Activated CD8-positive, alpha-beta memory T cell treated with anti-CD3 and anti-CD28 coated beads, Interleukin-2, amount 10 ng/mL, durations not matched to agents 7 days and 5 days (primary cell): ENCODE data around the gene SPRYD3. TPM values are rescaled to one million over a fixed set of nuclear protein-coding genes. Genes with fewer than 3 reads are reported as not detected.
A peak's percentile ranks its signal among the peaks of the same experiment; 100 is the strongest.

Experiments used
- ATAC-seq: fragments of 150-1000 bp; cut with Tn5 transposase; one replicate; pipeline ENCODE4 v1.10.0; 2021; ENCODE audit warnings: moderate library complexity
- CTCF ChIA-PET: fragments of 350-600 bp; sonication (Branson Sonifier 250); formaldehyde crosslinking; loops from one replicate; lab custom pipeline; 2021; ENCODE audit warnings: antibody characterized with exemption; lab: Charles Lee
- DNase-seq: peaks from one replicate; pipeline ENCODE4 v3.0.0-alpha.2; 2020
- H3K27ac Mint-ChIP-seq: one replicate; pipeline ENCODE4 v1.8.0; 2021; ENCODE audit warnings: mild to moderate bottlenecking, mixed read lengths
- H3K27me3 Mint-ChIP-seq: one replicate; pipeline ENCODE4 v1.8.0; 2021; ENCODE audit warnings: mixed read lengths
- H3K36me3 Mint-ChIP-seq: one replicate; pipeline ENCODE4 v1.8.0; 2021; ENCODE audit warnings: mild to moderate bottlenecking, mixed read lengths
- H3K4me1 Mint-ChIP-seq: one replicate; pipeline ENCODE4 v1.8.0; 2021; ENCODE audit warnings: mixed read lengths
- H3K4me3 Mint-ChIP-seq: one replicate; pipeline ENCODE4 v1.8.0; 2021; ENCODE audit warnings: mild to moderate bottlenecking, moderate library complexity, mixed read lengths
- H3K9me3 Mint-ChIP-seq: one replicate; pipeline ENCODE4 v1.8.0; 2022; ENCODE audit warnings: low read depth, mixed read lengths
- total RNA-seq, 2 experiments: library from RNA; stranded (reverse); gene quantifications; one replicate each; pipeline ENCODE4 v1.2.3, GENCODE V29; 2021

SPRYD3 gene
- total RNA-seq, 2 experiments from 2014 or later: 27.8 to 29.7 TPM

DNA sequence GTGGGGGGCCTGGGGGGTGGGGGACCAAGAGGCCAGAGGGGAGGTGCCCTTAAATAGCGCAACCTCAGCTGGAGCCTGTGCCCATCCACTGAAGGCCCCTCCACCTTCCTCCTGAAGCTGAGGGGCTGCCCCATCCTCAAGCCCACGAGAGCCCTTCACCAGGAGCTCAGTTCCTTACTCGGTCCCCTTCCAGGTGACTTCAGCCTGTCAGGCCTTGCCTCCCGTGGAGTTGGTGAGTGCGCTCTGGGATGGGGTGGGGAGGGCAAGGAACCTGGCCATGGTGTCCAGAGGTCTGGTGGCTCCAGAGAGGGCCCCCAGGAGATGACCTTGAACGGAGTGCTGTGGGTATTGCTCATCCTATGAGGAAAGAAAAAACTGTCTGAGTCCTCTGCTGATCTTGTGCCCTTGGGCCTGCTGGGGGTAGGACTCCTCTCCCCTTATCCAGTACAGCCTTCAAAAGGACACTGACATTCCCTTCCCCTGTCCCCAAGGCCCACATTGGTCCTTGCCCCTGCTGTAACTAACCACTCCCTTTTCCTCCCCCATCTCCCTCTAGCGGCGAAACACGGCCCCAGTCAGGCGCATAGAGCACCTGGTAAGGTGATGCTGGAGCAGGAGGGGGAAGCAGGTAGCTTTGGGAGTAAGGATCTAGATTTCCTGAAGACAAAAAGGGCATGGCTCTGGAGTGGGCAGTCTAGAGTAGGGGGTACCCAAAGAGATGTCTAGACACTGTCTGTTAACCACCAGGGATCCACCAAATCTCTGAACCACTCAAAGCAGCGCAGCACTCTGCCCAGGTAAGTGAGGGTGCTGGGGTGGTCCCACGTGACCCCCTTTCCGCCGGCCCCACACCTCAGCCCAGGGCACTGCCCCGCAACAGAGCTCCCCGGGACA is 25.7 kb downstream of the SPRYD3 start:
- CTCF ChIA-PET: interaction anchor here (0.6 to 13.7 kb wide), 21 partner anchors 7 to 268 kb away, joined by 3 to 153 read pairs (median 4); partner anchors contain the start of genes AAAS, EIF4B, IGFBP6 and SOAT2
- Mint-ChIP-seq H3K27me3 (no peaks in the 10 kb centered on the region), H3K4me1 (peaks cover 28% of the 10 kb centered on the region), H3K9me3 (no peaks in the 10 kb centered on the region), H3K4me3 (peak overlapping the region; percentile 92), H3K27ac (peak overlapping the region; percentile 86), H3K36me3 (no peaks in the 10 kb centered on the region)
- ATAC-seq (peak; percentile 27), DNase-seq (peak; percentile 71)

DNA sequence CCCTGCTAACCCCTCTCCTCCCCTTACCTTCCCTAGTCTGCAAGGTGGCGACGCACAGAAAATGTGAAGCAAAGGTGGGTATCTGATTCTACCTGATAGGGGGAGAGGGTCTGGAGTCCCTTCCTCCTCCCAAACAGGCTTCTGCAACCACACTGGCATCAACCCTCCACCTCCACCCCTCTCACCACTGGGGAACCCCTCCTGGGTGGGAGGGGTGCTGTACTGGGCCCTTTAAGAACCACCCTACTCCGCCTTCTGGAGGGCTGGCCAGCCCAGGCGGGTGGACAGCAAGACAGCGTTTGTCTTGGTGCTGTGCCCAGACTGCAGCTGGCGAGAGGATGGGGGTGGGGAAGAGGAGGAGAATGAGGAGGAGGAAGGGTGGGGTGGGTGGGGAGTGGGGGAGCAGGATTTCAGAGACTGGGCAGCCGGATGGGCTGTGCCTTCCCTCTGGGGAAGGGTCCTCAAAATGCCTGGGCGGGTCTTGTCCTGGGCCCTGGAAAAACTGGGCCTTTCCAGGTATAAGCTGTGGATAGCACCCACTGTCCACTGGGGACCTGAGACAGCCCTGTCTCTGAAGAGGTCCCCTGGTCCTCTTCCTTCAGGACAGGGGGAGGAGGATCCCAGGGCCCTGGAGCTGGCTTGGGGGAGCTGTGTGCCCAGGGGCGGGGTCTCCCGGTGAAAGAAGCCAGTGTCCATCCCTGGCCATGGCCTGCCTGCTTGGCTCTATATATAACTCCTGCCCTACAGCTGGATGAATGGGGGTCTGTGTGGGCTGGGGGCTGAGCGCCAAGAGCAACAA is 26.6 kb downstream of the SPRYD3 start:
- no peak for DNase-seq
- H3K27ac Mint-ChIP-seq: no peak overlapping the region
- peaks cover 30% of the 10 kb centered on the region for H3K4me1 Mint-ChIP-seq
- H3K9me3 Mint-ChIP-seq: no peaks in the 10 kb centered on the region
- CTCF ChIA-PET: interaction anchor here (0.6 to 13.7 kb wide), 10 partner anchors 6 to 173 kb away, joined by 3 to 153 read pairs (median 10); partner anchors contain the start of genes EIF4B, IGFBP6, SOAT2 and SPRYD3
- no peaks in the 10 kb centered on the region for H3K27me3 Mint-ChIP-seq
- ATAC-seq: no peak
- no peak overlapping the region for H3K4me3 Mint-ChIP-seq
- no peaks in the 10 kb centered on the region for H3K36me3 Mint-ChIP-seq

DNA sequence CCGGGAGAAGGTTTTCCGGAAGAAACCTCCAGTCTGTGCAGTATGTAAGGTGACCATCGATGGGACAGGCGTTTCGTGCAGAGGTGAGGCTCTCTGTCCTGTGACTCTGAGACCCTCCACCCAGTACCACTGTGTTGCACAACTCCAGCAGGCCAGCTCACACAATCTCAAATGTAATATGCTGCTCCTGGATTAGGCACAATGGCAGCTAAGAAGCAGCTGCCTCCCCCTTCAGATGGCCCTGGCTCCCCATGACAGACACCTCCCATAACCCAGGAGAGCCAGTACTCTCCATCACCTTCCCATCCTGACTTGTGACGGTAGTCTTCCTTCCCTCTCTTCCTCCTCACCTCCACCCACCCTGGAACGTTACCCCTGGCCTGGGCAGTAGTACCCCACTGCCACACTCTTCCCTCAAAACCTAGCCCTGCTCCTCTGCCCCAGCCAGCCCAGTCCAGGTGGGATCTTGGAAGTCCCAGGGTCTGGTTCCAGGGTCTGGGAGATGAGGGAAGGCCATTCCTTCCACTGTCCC is 27.2 kb downstream of the SPRYD3 start:
- H3K27me3 Mint-ChIP-seq: no peaks in the 10 kb centered on the region
- no peaks in the 10 kb centered on the region for H3K36me3 Mint-ChIP-seq
- CTCF ChIA-PET: interaction anchor here (0.6 to 13.7 kb wide), 4 partner anchors 13 to 368 kb away, joined by 3 to 153 read pairs (median 6); no protein-coding TSS in a partner anchor
- peak overlapping the region; percentile 5 for H3K27ac Mint-ChIP-seq
- no peak for ATAC-seq
- no peak overlapping the region for H3K4me3 Mint-ChIP-seq
- no peak for DNase-seq
- H3K4me1 Mint-ChIP-seq: peaks cover 30% of the 10 kb centered on the region
- no peaks in the 10 kb centered on the region for H3K9me3 Mint-ChIP-seq

DNA sequence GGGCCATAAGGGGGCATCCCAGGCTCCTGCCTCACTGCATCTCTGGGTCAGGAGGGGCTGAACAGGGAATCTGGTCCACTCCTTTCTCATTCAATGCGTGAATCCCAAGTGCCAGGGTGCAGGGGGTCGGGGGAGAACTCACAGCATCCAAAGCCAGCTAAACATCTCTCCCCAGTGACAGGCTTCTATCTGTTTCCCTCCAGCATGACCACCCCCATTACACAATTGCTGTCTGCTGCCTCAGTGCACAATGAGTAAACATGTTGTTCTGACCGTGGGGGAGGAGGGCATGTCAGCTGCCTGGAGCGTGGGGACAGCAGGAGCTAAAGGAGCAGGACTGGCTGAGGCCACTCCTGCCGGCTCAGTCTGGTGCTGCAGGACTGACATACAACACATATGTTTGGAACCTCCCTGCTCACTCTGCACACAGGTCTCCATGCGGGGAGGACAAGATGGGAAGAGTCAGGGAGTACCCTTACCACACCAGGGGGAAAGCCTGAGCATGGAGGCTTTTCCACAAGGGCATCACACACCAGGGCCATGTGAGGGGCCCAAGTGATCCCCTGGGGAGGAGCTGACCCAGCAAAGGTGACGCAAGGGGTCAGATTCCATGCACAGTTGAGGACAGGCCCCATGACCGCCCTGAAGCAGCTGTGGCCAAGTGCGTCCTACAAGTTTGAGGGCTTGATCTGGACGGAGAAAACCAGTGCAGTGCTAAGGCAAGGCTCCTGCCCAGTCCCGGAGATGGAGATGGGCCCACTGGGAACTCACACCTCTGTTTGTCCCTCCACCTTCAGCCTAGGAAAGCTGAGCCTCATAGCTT is 27.9 kb downstream of the SPRYD3 start:
- Mint-ChIP-seq H3K4me1 (peaks cover 32% of the 10 kb centered on the region), H3K9me3 (no peaks in the 10 kb centered on the region), H3K27ac (no peak overlapping the region), H3K36me3 (no peaks in the 10 kb centered on the region), H3K4me3 (no peak overlapping the region), H3K27me3 (peaks cover 2% of the 10 kb centered on the region)
- CTCF ChIA-PET: interaction anchor here (0.6 to 13.7 kb wide), 4 partner anchors 13 to 368 kb away, joined by 3 to 153 read pairs (median 6); no protein-coding TSS in a partner anchor
- DNase-seq: no peak
- no peak for ATAC-seq

DNA sequence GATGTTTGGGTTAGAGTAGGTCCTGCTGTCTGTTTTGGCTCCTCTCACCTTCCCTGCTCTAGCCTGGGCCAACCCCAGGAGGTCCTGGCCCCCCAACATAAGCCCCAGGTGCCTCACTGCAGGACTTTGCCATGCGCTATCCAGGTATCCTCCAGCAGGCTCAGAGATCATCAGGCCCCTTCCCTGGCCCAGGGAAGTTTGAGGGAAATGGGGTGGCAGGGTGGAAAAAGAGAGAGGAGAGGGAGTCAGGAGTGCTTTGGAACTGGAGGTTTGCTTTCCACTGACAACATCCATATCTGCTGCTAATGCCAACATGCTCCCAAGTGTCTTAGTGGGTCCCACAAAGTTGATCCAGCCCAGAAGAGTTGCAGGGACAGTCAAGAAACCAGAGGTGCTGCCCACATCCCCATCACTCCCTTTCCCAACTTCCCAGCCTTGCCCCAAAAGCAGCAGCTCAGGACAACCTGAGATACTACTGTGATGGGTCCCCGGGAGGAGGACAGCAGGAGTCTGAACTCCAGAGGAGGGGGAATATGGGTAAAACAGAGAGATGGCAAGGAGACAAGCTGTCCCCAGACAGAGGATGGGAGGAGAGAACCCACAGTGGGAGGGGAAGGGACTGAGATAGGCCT is 28.6 kb downstream of the SPRYD3 start:
- no peak overlapping the region for H3K4me3 Mint-ChIP-seq
- no peaks in the 10 kb centered on the region for H3K36me3 Mint-ChIP-seq
- no peak for ATAC-seq
- DNase-seq: no peak
- CTCF ChIA-PET: interaction anchor here (1.8 to 13.7 kb wide), 3 partner anchors 12 to 49 kb away, joined by 6 to 153 read pairs (median 6); no protein-coding TSS in a partner anchor
- no peaks in the 10 kb centered on the region for H3K9me3 Mint-ChIP-seq
- H3K27me3 Mint-ChIP-seq: peaks cover 8% of the 10 kb centered on the region
- H3K27ac Mint-ChIP-seq: no peak overlapping the region
- H3K4me1 Mint-ChIP-seq: peaks cover 32% of the 10 kb centered on the region

DNA sequence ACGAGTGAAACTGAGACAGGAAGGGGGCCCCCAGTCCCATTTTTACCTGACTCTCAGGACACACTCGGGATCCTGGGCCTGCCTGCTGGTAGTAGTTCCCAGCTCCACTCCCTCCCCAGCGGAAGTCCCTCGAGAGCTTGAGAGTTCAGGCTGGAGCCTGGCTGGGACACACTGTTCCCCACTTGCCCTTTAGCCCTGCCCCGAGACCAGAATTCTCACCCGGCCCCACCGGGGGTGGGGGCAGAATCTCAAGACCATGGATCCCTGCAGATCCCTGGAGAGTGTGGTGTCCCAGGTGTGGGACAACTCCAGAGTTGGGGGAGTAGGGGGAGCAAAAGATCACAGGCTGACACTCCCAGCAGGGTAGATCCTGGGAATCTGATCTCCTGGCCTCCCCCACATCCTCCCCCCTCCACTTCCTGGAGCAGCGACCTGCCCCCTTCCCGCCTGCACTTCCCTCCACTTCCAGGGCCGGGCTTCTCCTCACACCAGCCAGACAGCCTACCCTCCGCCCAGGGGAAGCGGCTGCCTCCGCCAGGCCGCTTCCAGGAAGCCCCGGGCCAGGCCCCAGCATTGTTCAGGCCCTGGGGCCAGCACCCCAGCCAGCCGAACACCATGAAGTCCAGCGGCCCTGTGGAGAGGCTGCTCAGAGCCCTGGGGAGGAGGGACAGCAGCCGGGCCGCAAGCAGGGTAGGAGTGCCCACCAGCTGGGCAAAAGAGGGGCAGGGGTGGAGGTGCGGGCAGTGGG is 29.4 kb downstream of the SPRYD3 start, which contains the start of gene TNS2:
TSS of gene TNS2 (plus strand) at position 495 of the 748 bp plus-strand sequence. CDS start at position 616, 121 bp downstream.
- no peaks in the 10 kb centered on the region for H3K36me3 Mint-ChIP-seq
- H3K27me3 Mint-ChIP-seq: peaks cover 11% of the 10 kb centered on the region
- H3K9me3 Mint-ChIP-seq: no peaks in the 10 kb centered on the region
- CTCF ChIA-PET: interaction anchor here (13.7 kb wide), 1 partner anchor 17 kb away, joined by 153 read pairs; no protein-coding TSS in a partner anchor
- no peak for DNase-seq
- peaks cover 27% of the 10 kb centered on the region for H3K4me1 Mint-ChIP-seq
- peak within 1 kb of the TSS; percentile 55 for H3K27ac Mint-ChIP-seq
- ATAC-seq: no peak
- H3K4me3 Mint-ChIP-seq: no peak within 1 kb of the TSS

DNA sequence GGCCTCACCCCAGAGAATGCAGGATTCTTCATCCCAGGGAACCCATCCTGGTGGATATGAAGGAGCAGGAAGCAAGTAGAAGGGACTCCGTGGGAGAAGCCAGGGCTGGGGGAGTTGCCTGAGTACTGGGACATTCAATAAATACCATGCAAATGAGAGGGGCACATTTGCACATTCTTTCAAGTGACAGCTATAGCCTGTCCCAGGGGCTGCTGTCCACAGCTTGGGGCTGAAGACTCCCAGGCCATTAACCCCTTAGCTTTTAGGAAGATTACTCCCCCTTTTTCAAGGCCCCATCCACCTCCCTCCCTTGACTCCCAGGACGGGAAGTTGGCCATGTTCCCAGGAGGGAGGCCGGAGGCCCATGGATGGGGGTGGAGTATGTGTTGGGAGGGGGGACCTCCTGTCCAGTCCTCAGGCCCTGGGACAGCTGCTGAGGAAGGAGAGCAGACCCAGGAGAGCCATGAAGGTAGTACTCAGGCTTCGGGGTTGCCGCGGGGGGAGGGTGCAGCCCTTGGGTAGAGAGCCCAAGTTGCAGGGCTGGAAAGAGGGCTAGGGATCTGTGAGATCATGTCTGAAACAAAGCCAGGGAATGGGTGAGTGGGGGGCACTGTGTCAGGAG is 30.3 kb downstream of the SPRYD3 start:
- no peaks in the 10 kb centered on the region for H3K9me3 Mint-ChIP-seq
- peaks cover 22% of the 10 kb centered on the region for H3K4me1 Mint-ChIP-seq
- H3K27ac Mint-ChIP-seq: peak overlapping the region; percentile 55
- no peak for DNase-seq
- H3K27me3 Mint-ChIP-seq: peaks cover 11% of the 10 kb centered on the region
- CTCF ChIA-PET: interaction anchor here (1.1 to 13.7 kb wide), 3 partner anchors 18 to 54 kb away, joined by 3 to 153 read pairs (median 36); partner anchors contain the start of gene IGFBP6
- no peak overlapping the region for H3K4me3 Mint-ChIP-seq
- ATAC-seq: no peak
- no peaks in the 10 kb centered on the region for H3K36me3 Mint-ChIP-seq

DNA sequence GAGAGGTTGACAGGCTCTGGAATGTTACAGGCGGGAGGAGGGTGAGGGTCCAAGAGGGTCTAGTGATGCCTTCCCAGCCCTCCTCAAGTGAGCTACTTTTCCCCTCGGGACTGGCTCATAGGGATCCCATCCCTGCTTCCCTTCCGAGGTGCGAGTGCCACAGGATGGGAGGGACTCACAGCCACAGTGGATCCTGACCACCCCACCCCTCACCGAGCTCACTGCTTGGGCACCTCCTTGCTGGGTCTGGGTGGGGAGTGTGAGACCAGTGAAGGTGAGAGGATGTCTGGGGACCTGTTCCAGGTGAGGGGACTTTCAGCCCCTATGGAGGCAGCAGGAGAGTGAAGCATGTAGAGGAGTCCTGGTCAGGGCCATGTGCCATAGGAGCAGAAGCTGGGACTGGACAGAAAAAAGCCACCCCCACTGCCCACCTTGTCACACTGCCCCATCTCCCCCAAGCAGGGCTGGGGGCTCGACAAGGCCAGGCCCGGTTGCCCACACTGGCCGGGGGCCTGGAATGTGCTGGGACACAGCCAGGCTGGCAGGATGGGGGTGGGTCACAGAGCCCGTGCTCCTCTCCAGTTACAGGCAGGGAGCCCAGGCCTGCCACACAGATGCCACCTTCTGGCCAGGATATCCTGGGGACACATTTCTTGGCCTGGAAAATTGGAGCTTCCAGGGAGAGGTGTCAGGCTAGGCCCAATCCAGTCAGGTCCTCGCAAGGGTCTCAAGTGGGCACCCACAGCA is 31.0 kb downstream of the SPRYD3 start:
- DNase-seq (peak; percentile 40), ATAC-seq (no peak)
- Mint-ChIP-seq H3K4me1 (peaks cover 17% of the 10 kb centered on the region), H3K27me3 (peaks cover 11% of the 10 kb centered on the region), H3K27ac (no peak overlapping the region), H3K4me3 (no peak overlapping the region), H3K9me3 (no peaks in the 10 kb centered on the region), H3K36me3 (no peaks in the 10 kb centered on the region)
- CTCF ChIA-PET: interaction anchor here (0.7 to 13.7 kb wide), 14 partner anchors 7 to 496 kb away, joined by 3 to 153 read pairs (median 4); partner anchors contain the start of genes AAAS, IGFBP6, SP1 and SPRYD3

DNA sequence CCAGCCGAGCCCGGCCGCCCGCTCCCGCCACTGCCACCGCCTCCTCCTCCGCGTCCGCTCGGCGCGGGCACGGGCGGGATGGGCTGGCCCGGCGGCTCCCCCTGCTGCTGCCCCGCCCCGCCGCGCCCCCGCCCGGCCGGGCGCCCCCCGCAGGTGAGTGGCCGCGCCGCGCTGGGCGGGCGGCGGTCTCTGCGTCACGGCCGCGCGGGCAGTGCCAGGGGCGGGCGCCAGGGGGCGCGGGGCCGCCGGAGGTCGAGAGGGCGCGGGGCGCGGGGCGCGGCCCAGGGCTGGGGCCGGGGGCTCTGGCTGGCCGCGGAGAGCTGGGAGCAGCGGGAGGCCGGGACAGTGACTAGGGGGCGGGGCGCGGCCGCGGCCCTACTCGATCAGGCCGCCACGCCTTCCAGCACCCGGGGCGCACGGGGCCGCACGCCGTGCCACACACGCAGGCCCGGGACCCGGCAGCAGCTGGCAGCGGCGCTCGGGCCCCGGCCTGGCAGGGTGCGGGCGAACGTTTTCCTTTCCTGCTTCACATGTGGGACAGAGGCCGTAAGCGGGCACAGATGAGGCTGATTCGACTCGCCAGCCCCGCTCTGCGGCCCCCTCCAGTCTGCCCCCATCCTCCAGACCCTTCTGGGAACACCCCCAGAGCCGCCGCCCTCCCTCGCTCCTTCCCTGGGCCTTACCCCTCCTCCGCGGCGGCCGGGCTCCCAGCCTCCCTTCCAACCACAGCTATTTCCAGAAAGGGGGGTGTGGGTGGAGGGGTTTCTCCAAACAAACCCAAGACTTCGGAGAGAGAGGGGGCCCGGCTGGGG is 31.8 kb downstream of the SPRYD3 start:
- peaks cover 4% of the 10 kb centered on the region for H3K36me3 Mint-ChIP-seq
- peak; percentile 84 for ATAC-seq
- peak; percentile 66 for DNase-seq
- CTCF ChIA-PET: interaction anchor here (0.6 to 13.7 kb wide), 15 partner anchors 7 to 525 kb away, joined by 3 to 153 read pairs (median 4); partner anchors contain the start of genes AAAS, IGFBP6, SP1 and SPRYD3
- H3K4me1 Mint-ChIP-seq: peaks cover 17% of the 10 kb centered on the region
- no peak overlapping the region for H3K27ac Mint-ChIP-seq
- peaks cover 11% of the 10 kb centered on the region for H3K27me3 Mint-ChIP-seq
- H3K9me3 Mint-ChIP-seq: no peaks in the 10 kb centered on the region
- peak overlapping the region; percentile 83 for H3K4me3 Mint-ChIP-seq
